Fibroblast of mammary gland (primary cell): ENCODE data around the gene BIN1.

ENCODE experiments used
- DNase-seq: peaks from one replicate; pipeline ENCODE4 v3.0.0-alpha.2; 2010; ENCODE audit warnings: low read depth
- H3K4me3 ChIP-seq: 2 replicates; pipeline ENCODE4 v1.5.1; 2011; ENCODE audit warnings: low read depth, mild to moderate bottlenecking, low read length, moderate library complexity; ENCODE audit not compliant: control insufficient read depth
- CTCF ChIP-seq: conservative IDR thresholded peaks from 2 replicates; pipeline ENCODE4 v1.5.1; 2011; ENCODE audit warnings: low read depth, low read length, inconsistent platforms; ENCODE audit not compliant: control insufficient read depth, insufficient read depth

Gene BIN1

GRCh38 chr2:127044977-127045661 is 61.8 kb downstream of the BIN1 start:
- no peak overlapping the region for H3K4me3 ChIP-seq
- TF ChIP-seq CTCF, result no peak
- peak; percentile 60 for DNase-seq

- no peak for TF ChIP-seq CTCF
- no peak for DNase-seq
- no peak overlapping the region for H3K4me3 ChIP-seq
These were observed 62.7 kb downstream of the BIN1 start for GRCh38 chr2:127044165-127044718.

- no peak for TF ChIP-seq CTCF
- no peak for DNase-seq
- H3K4me3 ChIP-seq, result no peak overlapping the region
These were observed 63.4 kb downstream of the BIN1 start for GRCh38 chr2:127043367-127044164.

- H3K4me3 ChIP-seq, result no peak overlapping the region
- TF ChIP-seq CTCF, result no peak
- DNase-seq, result no peak
These were observed 65.5 kb downstream of the BIN1 start for GRCh38 chr2:127041259-127041970.

GRCh38 chr2:127040169-127040568 is 66.8 kb downstream of the BIN1 start:
- TF ChIP-seq CTCF, result no peak
- H3K4me3 ChIP-seq, result no peak overlapping the region
- no peak for DNase-seq

- no peak for DNase-seq
- no peak for TF ChIP-seq CTCF
- H3K4me3 ChIP-seq, result no peak overlapping the region
These were observed 67.4 kb downstream of the BIN1 start for GRCh38 chr2:127039387-127040031.
